ENCODE data around the gene SPCS2.

SPCS2 gene

DNA sequence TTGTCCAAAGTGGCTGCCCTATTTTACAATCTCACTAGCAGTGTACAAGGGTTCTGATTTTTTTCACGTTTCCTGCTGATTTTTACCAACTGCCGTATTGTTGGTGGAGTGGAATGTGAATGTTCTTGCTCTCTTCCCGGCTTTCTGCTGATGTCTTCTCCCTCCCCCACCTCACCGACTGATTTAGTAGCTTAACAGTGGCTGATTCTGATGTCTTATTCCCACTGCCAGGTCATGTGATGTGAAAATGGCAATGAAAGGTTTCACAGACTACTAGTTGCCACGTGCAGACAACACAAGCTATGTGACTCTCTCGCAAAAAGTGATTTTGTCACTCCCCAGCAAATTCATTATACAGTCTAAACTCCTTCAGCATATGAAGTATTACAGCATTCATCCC lies 22.4 kb downstream of the SPCS2 start:
- TF ChIP-seq, protein P1, sequence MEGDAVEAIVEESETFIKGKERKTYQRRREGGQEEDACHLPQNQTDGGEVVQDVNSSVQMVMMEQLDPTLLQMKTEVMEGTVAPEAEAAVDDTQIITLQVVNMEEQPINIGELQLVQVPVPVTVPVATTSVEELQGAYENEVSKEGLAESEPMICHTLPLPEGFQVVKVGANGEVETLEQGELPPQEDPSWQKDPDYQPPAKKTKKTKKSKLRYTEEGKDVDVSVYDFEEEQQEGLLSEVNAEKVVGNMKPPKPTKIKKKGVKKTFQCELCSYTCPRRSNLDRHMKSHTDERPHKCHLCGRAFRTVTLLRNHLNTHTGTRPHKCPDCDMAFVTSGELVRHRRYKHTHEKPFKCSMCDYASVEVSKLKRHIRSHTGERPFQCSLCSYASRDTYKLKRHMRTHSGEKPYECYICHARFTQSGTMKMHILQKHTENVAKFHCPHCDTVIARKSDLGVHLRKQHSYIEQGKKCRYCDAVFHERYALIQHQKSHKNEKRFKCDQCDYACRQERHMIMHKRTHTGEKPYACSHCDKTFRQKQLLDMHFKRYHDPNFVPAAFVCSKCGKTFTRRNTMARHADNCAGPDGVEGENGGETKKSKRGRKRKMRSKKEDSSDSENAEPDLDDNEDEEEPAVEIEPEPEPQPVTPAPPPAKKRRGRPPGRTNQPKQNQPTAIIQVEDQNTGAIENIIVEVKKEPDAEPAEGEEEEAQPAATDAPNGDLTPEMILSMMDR (IDR thresholded peaks at IDR 0.05; ENCODE audit: insufficient read depth, low read depth, low read length, missing control alignments), result no peak
- DNase-seq (ENCODE audit: low read depth), result no peak
- no peak overlapping the region for H3K4me3 ChIP-seq (ENCODE audit: low read length)

DNA sequence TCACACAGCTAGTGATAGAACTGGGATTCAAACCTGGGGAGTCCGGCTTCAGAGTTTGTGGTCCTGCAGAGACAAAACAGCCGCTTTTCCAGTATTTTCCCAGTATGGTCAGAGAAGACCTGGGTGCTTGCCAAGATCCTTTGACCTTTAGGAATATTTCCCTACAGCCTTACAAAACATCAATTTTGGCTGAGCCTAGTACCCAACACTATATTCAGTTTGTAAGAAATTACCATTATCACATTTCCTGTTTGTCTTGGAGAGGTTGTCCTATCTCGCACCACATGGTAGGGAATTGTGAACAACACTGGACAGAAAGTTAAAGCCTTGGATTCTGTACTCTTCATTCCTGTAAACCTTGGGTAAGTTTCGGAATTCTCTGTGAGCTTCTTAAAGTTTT lies 29.0 kb downstream of the SPCS2 start:
- no peak overlapping the region for H3K4me3 ChIP-seq (ENCODE audit: low read length)
- TF ChIP-seq, protein P1 (IDR thresholded peaks at IDR 0.05; ENCODE audit: insufficient read depth, low read depth, low read length, missing control alignments), result no peak
- no peak for DNase-seq (ENCODE audit: low read depth)

GRCh38 chr11:74980634-74981033 lies 31.6 kb downstream of the SPCS2 start:
- no peak for DNase-seq (ENCODE audit: low read depth)
- TF ChIP-seq, protein P1 (IDR thresholded peaks at IDR 0.05; ENCODE audit: insufficient read depth, low read depth, low read length, missing control alignments), result no peak
- no peak overlapping the region for H3K4me3 ChIP-seq (ENCODE audit: low read length)

GRCh38 chr11:74981888-74982287 lies 32.8 kb downstream of the SPCS2 start:
- TF ChIP-seq, protein P1 (IDR thresholded peaks at IDR 0.05; ENCODE audit: insufficient read depth, low read depth, low read length, missing control alignments), result no peak
- no peak for DNase-seq (ENCODE audit: low read depth)
- H3K4me3 ChIP-seq (ENCODE audit: low read length), result no peak overlapping the region

DNA sequence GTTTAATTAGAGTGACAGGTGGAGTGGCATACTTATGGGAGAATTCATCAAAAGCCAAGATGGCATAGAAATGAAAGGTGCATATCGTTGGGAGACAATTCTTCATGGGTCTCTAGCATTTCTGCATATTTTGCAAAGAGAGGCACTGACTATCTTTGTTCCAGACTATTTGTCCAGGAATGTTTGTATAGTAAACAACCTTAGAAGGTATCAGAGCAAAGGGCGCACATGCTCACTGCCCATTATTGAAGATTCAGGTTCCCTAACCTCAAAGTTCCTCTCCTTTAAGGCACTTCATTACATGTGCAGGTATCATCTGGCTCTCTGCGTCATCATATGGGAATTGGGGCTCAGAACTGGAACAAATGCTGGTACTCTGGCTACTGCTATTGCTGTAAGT lies 35.0 kb downstream of the SPCS2 start:
- no peak for DNase-seq (ENCODE audit: low read depth)
- TF ChIP-seq, protein P1 (IDR thresholded peaks at IDR 0.05; ENCODE audit: insufficient read depth, low read depth, low read length, missing control alignments), result no peak
- no peak overlapping the region for H3K4me3 ChIP-seq (ENCODE audit: low read length)

GRCh38 chr11:74984730-74985129 lies 35.7 kb downstream of the SPCS2 start:
- H3K4me3 ChIP-seq (ENCODE audit: low read length), result no peak overlapping the region
- TF ChIP-seq, protein P1 (IDR thresholded peaks at IDR 0.05; ENCODE audit: insufficient read depth, low read depth, low read length, missing control alignments), result no peak
- DNase-seq (ENCODE audit: low read depth), result no peak

GRCh38 chr11:74988541-74989259 lies 39.6 kb downstream of the SPCS2 start, which contains the start of gene NEU3:
Gene NEU3, plus strand, starts transcription at chr11:74988933. Its CDS starts 128 bp downstream, at chr11:74989061.
- peak; percentile 86 for DNase-seq (ENCODE audit: low read depth)
- TF ChIP-seq, protein P1 (IDR thresholded peaks at IDR 0.05; ENCODE audit: insufficient read depth, low read depth, low read length, missing control alignments), result no peak
- H3K4me3 ChIP-seq (ENCODE audit: low read length), result peak within 1 kb of the TSS; percentile 73

Measured in epithelial cell of esophagus (primary cell).